B cell (primary cell): ENCODE results near the gene GAB3. TPM values are rescaled to one million over a fixed set of nuclear protein-coding genes. Genes with fewer than 3 reads are reported as not detected.

ENCODE experiments used
- ATAC-seq: fragments of 200-7000 bp; cut with Tn5 transposase; one replicate; pipeline ENCODE4 v1.10.0; 2021; ENCODE audit warnings: low read depth, mild to moderate bottlenecking, moderate number of reproducible peaks, moderate library complexity
- CTCF ChIA-PET: fragments of 350-600 bp; sonication (Branson Sonifier 250); formaldehyde crosslinking; loops from one replicate; lab custom pipeline; 2021; ENCODE audit warnings: antibody characterized with exemption, inconsistent platforms; lab: Charles Lee
- POLR2A ChIA-PET: fragments of 350-600 bp; sonication (Branson Sonifier 250); formaldehyde crosslinking; loops from one replicate; lab custom pipeline; 2021; ENCODE audit warnings: antibody characterized with exemption; lab: Charles Lee
- DNase-seq: peaks from one replicate; pipeline ENCODE4 v3.0.0; 2013
- H2AFZ ChIP-seq: 2 replicates; pipeline ENCODE4 v1.6.1; 2012; ENCODE audit warnings: mild to moderate bottlenecking, low read depth, low read length; ENCODE audit not compliant: insufficient read depth, poor library complexity, severe bottlenecking
- H3K27ac ChIP-seq, 2 donors: 1 replicate in 1 of 2; 2 replicates in 1 of 2; pipeline ENCODE4 v1.5.1; 2012 to 2013; ENCODE audit warnings: low read length in 2 of 2, mild to moderate bottlenecking in 2 of 2, moderate library complexity in 1 of 2
- H3K27me3 ChIP-seq, 4 experiments: fragments of 200-600 bp in 1 of 4; sonication (generic) in 1 of 4; replicated peaks in 1 of 4; 1 replicate in 2 of 4; 2 replicates in 2 of 4; pipeline versions ENCODE4 v1.6.1 to v1.7.0; 2013 to 2016; ENCODE audit warnings: low read length in 3 of 4, mild to moderate bottlenecking in 2 of 4, mixed read lengths in 1 of 4, moderate library complexity in 1 of 4; ENCODE audit not compliant: insufficient read depth in 4 of 4, control insufficient read depth in 3 of 4; ENCODE audit errors: control extremely low read depth in 1 of 4
- H3K36me3 ChIP-seq, 2 experiments: replicated peaks in 1 of 2; 1 replicate in 1 of 2; 2 replicates in 1 of 2; pipeline versions ENCODE4 v1.6.1 to v1.7.1; 2013; ENCODE audit warnings: low read length in 1 of 2; ENCODE audit not compliant: insufficient read depth in 2 of 2, control insufficient read depth in 1 of 2; ENCODE audit errors: control extremely low read depth in 1 of 2, extremely low read depth in 1 of 2
- H3K4me1 ChIP-seq, 2 donors: fragments of 200-600 bp in 1 of 2; sonication (generic) in 1 of 2; 1 replicate in 1 of 2; 2 replicates in 1 of 2; pipeline versions ENCODE4 v1.5.1 to v1.6.1; 2013 to 2017; ENCODE audit warnings: low read length in 2 of 2; ENCODE audit not compliant: control insufficient read depth in 2 of 2, insufficient read depth in 2 of 2
- H3K4me2 ChIP-seq: replicated peaks from 2 replicates; pipeline ENCODE3; 2012; ENCODE audit warnings: mild to moderate bottlenecking, low read depth, low read length; ENCODE audit not compliant: poor library complexity, severe bottlenecking
- H3K4me3 ChIP-seq, 5 experiments: fragments of 200-600 bp in 1 of 5; sonication (generic) in 1 of 5; 1 replicate in 3 of 5; 2 replicates in 2 of 5; pipeline versions ENCODE4 v1.5.1 to v1.7.0; 2011 to 2016; ENCODE audit warnings: low read length in 4 of 5, mild to moderate bottlenecking in 4 of 5, low read depth in 2 of 5, control low read depth in 1 of 5, moderate library complexity in 1 of 5; ENCODE audit not compliant: insufficient read depth in 1 of 5; ENCODE audit errors: control extremely low read depth in 1 of 5, extremely low read depth in 1 of 5
- H3K79me2 ChIP-seq: fragments of 200-600 bp; sonication (generic); one replicate; pipeline ENCODE4 v1.6.0; 2016; ENCODE audit warnings: low read length; ENCODE audit not compliant: control insufficient read depth, insufficient read depth
- H3K9ac ChIP-seq: fragments of 200-600 bp; sonication (generic); 2 replicates; pipeline ENCODE4 v1.6.1; 2017; ENCODE audit warnings: mild to moderate bottlenecking, low read length, moderate library complexity
- H3K9me3 ChIP-seq, 3 donors: one replicate each; pipeline versions ENCODE4 v1.6.1 to v1.7.1; 2013; ENCODE audit warnings: low read length in 2 of 3; ENCODE audit not compliant: control insufficient read depth in 2 of 3, insufficient read depth in 1 of 3; ENCODE audit errors: control extremely low read depth in 1 of 3
- H4K20me1 ChIP-seq: 2 replicates; pipeline ENCODE4 v1.6.0; 2012; ENCODE audit warnings: mild to moderate bottlenecking, low read length; ENCODE audit not compliant: insufficient read depth, control insufficient read depth, poor library complexity, severe bottlenecking
- H3K27ac Mint-ChIP-seq: one replicate; pipeline ENCODE4 v1.8.0; 2021; ENCODE audit warnings: mixed read lengths
- H3K27me3 Mint-ChIP-seq: one replicate; pipeline ENCODE4 v1.8.0; 2021; ENCODE audit warnings: mixed read lengths
- H3K4me1 Mint-ChIP-seq: one replicate; pipeline ENCODE4 v1.8.0; 2021; ENCODE audit warnings: mixed read lengths
- H3K4me3 Mint-ChIP-seq: one replicate; pipeline ENCODE4 v1.8.0; 2021; ENCODE audit warnings: mixed read lengths
- H3K9me3 Mint-ChIP-seq: one replicate; pipeline ENCODE4 v1.8.0; 2022; ENCODE audit warnings: mixed read lengths; ENCODE audit not compliant: insufficient read depth
- CTCF ChIP-seq: fragments of 200-600 bp; IDR thresholded peaks from one replicate; pipeline ENCODE4 v1.8.0; 2022; ENCODE audit warnings: antibody characterized with exemption, mild to moderate bottlenecking
- EZH2 ChIP-seq: IDR thresholded peaks from 2 replicates; pipeline ENCODE4 v1.6.1; 2012; ENCODE audit warnings: borderline replicate concordance, low read depth, mild to moderate bottlenecking, moderate library complexity, low read length; ENCODE audit not compliant: insufficient read depth, poor library complexity, severe bottlenecking
- WGBS: methylation state at CpG from one replicate; pipeline ENCODE4 v1.1.5; 2013; ENCODE audit warnings: missing lambda C conversion rate; ENCODE audit not compliant: insufficient coverage; 5-methylcytosine and 5-hydroxymethylcytosine counted together
- intact Hi-C: fragments of 100-400 bp; cut with micrococcal nuclease; formaldehyde crosslinking; loops from one replicate; pipeline ENCODE4 v1.10.0; 2022
- polyA plus RNA-seq: library from polyadenylated mRNA; depleted of rRNA; stranded (reverse); fragments of >200 nt; gene quantifications from 2 replicates; pipeline ENCODE4 v1.2.3, GENCODE V29; 2012
- total RNA-seq, 2 donors: library from RNA; stranded (reverse); fragments of 120-200 nt in 1 of 2; gene quantifications; 1 replicate in 1 of 2; 2 replicates in 1 of 2; pipeline versions ENCODE4 v1.2.3 to v1.2.4, GENCODE V29; 2013 to 2022

GAB3 gene
- total and polyA plus RNA-seq, 2 donors (not counting 1 experiment from before 2014, with no cell fraction given) = 13.2 to 16.5 TPM

DNA sequence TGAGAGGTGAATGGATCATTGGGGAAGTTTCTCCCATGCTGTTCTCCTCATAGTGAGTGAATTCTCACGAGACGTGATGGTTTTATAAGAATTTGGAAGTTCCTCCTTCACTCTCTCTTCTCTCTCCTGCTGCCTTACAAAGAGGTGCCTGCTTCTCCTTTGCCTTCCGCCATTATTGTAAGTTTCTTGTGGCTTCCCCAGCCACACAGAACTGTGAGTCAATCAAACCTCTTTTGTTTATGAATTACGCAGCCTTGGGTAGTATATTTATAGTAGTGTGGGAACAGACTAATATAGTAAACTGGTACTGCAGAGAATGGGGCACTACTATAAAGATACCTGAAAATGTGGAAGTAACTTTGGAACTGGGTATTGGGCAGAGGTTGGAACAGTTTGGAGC, 89.7 kb downstream of the GAB3 start:
- H3K4me2 ChIP-seq = no peak overlapping the region
- WGBS = no CpG with 5 or more reads among the region's 4 CpGs
- no peaks in the 10 kb centered on the region for H4K20me1 ChIP-seq
- H3K9me3 ChIP-seq = no peaks in the 10 kb centered on the region
- H3K27me3 ChIP-seq = no peaks in the 10 kb centered on the region
- DNase-seq (peak; percentile 10), ATAC-seq (no peak)
- H3K4me3 ChIP-seq = no peak overlapping the region
- TF ChIP-seq EZH2 = no peak
- no peak for TF ChIP-seq CTCF
- H3K4me1 ChIP-seq = peaks cover 7 to 20% of the 10 kb centered on the region in 2 donors
- H3K36me3 ChIP-seq = no peaks in the 10 kb centered on the region
- no peaks in the 10 kb centered on the region for H3K79me2 ChIP-seq
- no peak overlapping the region for H2AFZ ChIP-seq
- H3K27ac ChIP-seq = peak overlapping the region in 1 of 2 donors; percentile 24
- H3K27ac Mint-ChIP-seq = no peak overlapping the region
- CTCF ChIA-PET = no interaction called here
- H3K9me3 Mint-ChIP-seq = peaks cover 3% of the 10 kb centered on the region
- no peak overlapping the region for H3K9ac ChIP-seq
- peak overlapping the region; percentile 60 for H3K4me3 Mint-ChIP-seq
- no peaks in the 10 kb centered on the region for H3K27me3 Mint-ChIP-seq
- intact Hi-C loops = no loop called here
- peaks cover 13% of the 10 kb centered on the region for H3K4me1 Mint-ChIP-seq
- POLR2A ChIA-PET = no interaction called here

DNA sequence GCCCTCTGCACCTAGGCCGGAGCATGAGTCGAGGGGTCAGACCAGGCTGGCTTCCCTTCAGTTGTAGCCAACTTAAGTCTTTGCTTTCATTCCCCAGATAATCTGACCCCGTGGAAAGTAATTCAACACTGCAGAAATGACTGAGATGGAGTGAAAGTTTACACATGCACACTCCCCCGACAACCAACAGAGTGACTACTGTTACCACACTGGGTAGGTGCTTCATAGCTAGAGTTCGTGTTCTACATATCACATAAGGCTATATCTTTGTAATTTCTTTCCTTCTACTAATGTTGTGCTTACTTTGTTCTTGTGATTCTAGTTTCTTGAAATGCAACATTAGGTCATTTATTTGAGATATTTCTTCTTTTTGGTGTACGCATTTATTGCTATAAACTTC, 90.3 kb downstream of the GAB3 start:
- intact Hi-C loops = no loop called here
- H3K9me3 ChIP-seq = no peaks in the 10 kb centered on the region
- H2AFZ ChIP-seq = no peak overlapping the region
- H4K20me1 ChIP-seq = no peaks in the 10 kb centered on the region
- H3K27me3 ChIP-seq = no peaks in the 10 kb centered on the region
- H3K4me3 Mint-ChIP-seq = no peak overlapping the region
- peaks cover 13% of the 10 kb centered on the region for H3K4me1 Mint-ChIP-seq
- H3K27ac Mint-ChIP-seq = no peak overlapping the region
- H3K79me2 ChIP-seq = no peaks in the 10 kb centered on the region
- no peak overlapping the region for H3K9ac ChIP-seq
- no peaks in the 10 kb centered on the region for H3K36me3 ChIP-seq
- WGBS = no CpG with 5 or more reads among the region's 6 CpGs
- H3K4me1 ChIP-seq = peaks cover 7 to 20% of the 10 kb centered on the region in 2 donors
- H3K27ac ChIP-seq = no peak overlapping the region
- peaks cover 3% of the 10 kb centered on the region for H3K9me3 Mint-ChIP-seq
- ChIA-PET POLR2A (no interaction called here), CTCF (no interaction called here)
- TF ChIP-seq EZH2 (no peak), CTCF (no peak)
- H3K4me3 ChIP-seq = no peak overlapping the region
- ATAC-seq = no peak
- H3K4me2 ChIP-seq = no peak overlapping the region
- no peak for DNase-seq
- H3K27me3 Mint-ChIP-seq = no peaks in the 10 kb centered on the region
